ENCODE data around the gene TRUB2.

GRCh38 chr9:128321343-128321742 is 904 bp downstream of the TRUB2 start:
- no peak for TF ChIP-seq TCF7L2 (IDR thresholded peaks at IDR 0.05; ENCODE audit: borderline replicate concordance, extremely low read depth, insufficient read depth, insufficient read length)
- TF ChIP-seq SIN3A (IDR thresholded peaks at IDR 0.05; ENCODE audit: low read depth), result no peak
- no peak for TF ChIP-seq RAD21 (IDR thresholded peaks at IDR 0.05; ENCODE audit: low read depth)
- TF ChIP-seq REST (IDR thresholded peaks at IDR 0.05; ENCODE audit: low read depth), result no peak
- TF ChIP-seq YY1 (IDR thresholded peaks at IDR 0.05; ENCODE audit: extremely low read depth, insufficient replicate concordance, low read depth, low read length), result no peak
- no peak for TF ChIP-seq FOSL1 (IDR thresholded peaks at IDR 0.05; ENCODE audit: low read depth)
- TF ChIP-seq CTCF (IDR thresholded peaks at IDR 0.05 in 2 of 3, conservative IDR thresholded peaks at IDR 0.05 in 1 of 3; ENCODE audit: borderline replicate concordance in 1 of 3, insufficient read depth in 1 of 3, low read depth in 2 of 3, low read length in 2 of 3), result no peak
- no peak for TF ChIP-seq SP1 (IDR thresholded peaks at IDR 0.05; ENCODE audit: low read depth)
- TF ChIP-seq MAX (IDR thresholded peaks at IDR 0.05), result no peak

Data from HCT116 (cell line).